GM12878 (cell line): ENCODE data around the gene TEX2. TPM values are rescaled to one million over a fixed set of nuclear protein-coding genes. Genes with fewer than 3 reads are reported as not detected.
A peak's percentile ranks its signal among the peaks of the same experiment; 100 is the strongest.

Source experiments
- ATAC-seq: fragments of 200-7000 bp; cut with Tn5 transposase; 3 replicates; pipeline ENCODE4 v1.9.1; 2020; ENCODE audit warnings: mild to moderate bottlenecking, moderate library complexity
- BruUV-seq: library from RNA; stranded (reverse); fragments of 400-500 nt; replicated peaks from 2 replicates; lab custom pipeline; 2021; lab: Mats Ljungman, UMichigan
- CTCF ChIA-PET: fragments of 300-600 bp; sonication (Branson Sonifier 250); formaldehyde crosslinking; extraction: SDS; loops from one replicate; lab custom pipeline; 2021; ENCODE audit warnings: inconsistent platforms; lab: Yijun Ruan, JAX
- POLR2A ChIA-PET: fragments of 350-600 bp; formaldehyde crosslinking; extraction: SDS; loops from one replicate; lab custom pipeline; 2021; ENCODE audit warnings: inconsistent platforms; lab: Charles Lee
- RAD21 ChIA-PET: fragments of 300-600 bp; sonication (Branson Sonifier 250); formaldehyde crosslinking; loops from one replicate; lab custom pipeline; 2023; ENCODE audit warnings: antibody characterized with exemption; ENCODE audit not compliant: unreplicated experiment; lab: Charles Lee
- SMC1A ChIA-PET: fragments of 300-600 bp; sonication (Branson Sonifier 250); formaldehyde crosslinking; loops from one replicate; lab custom pipeline; 2023; ENCODE audit not compliant: unreplicated experiment, uncharacterized antibody; lab: Charles Lee
- DNase-seq: peaks from one replicate; pipeline ENCODE4 v3.0.0-alpha.2; 2011; ENCODE audit warnings: low read depth, low spot score
- FAIRE-seq: peaks from 3 replicates; lab custom pipeline; 2011; peaks lifted over from hg19 to GRCh38; lab: Jason Lieb, UNC
- H2AFZ ChIP-seq: 2 replicates; pipeline ENCODE4 v1.6.0; 2011; ENCODE audit warnings: low read depth, low read length, control low read depth; ENCODE audit not compliant: control insufficient read depth
- H3K27ac ChIP-seq: 2 replicates; pipeline ENCODE4 v1.5.1; 2011; ENCODE audit warnings: control low read depth; ENCODE audit not compliant: control insufficient read depth, insufficient read depth
- H3K27me3 ChIP-seq, 2 experiments: replicated peaks in 1 of 2; 2 replicates each; pipeline versions ENCODE4 v1.6.0 to v1.6.1; 2011; ENCODE audit warnings: low read length in 1 of 2; ENCODE audit not compliant: control insufficient read depth in 2 of 2, insufficient read depth in 2 of 2
- H3K36me3 ChIP-seq, 2 experiments: 2 replicates each; pipeline ENCODE4 v1.5.1; 2011; ENCODE audit warnings: low read length in 1 of 2; ENCODE audit not compliant: control insufficient read depth in 2 of 2, insufficient read depth in 2 of 2
- H3K4me1 ChIP-seq: 2 replicates; pipeline ENCODE4 v1.6.1; 2011; ENCODE audit warnings: mild to moderate bottlenecking, low read length, moderate library complexity, mixed read lengths; ENCODE audit not compliant: control insufficient read depth, insufficient read depth
- H3K4me2 ChIP-seq: 2 replicates; pipeline ENCODE4 v1.6.0; 2011; ENCODE audit warnings: control low read depth; ENCODE audit not compliant: control insufficient read depth, insufficient read depth
- H3K4me3 ChIP-seq: fragments of 200-600 bp; sonication (generic); 2 replicates; pipeline ENCODE4 v1.5.1; 2016
- H3K79me2 ChIP-seq: 2 replicates; pipeline ENCODE4 v1.6.0; 2011; ENCODE audit warnings: low read length; ENCODE audit not compliant: control insufficient read depth, insufficient read depth
- H3K9ac ChIP-seq: 2 replicates; pipeline ENCODE4 v1.8.0; 2011; ENCODE audit warnings: low read length, control low read depth, mixed read lengths; ENCODE audit not compliant: control insufficient read depth, insufficient read depth
- H3K9me3 ChIP-seq: replicated peaks from 3 replicates; pipeline ENCODE4 v1.5.1; 2011; ENCODE audit warnings: mild to moderate bottlenecking, low read length; ENCODE audit not compliant: control insufficient read depth, insufficient read depth
- H4K20me1 ChIP-seq: 2 replicates; pipeline ENCODE4 v1.6.0; 2011; ENCODE audit not compliant: control insufficient read depth, insufficient read depth
- BCL3 ChIP-seq: IDR thresholded peaks from 2 replicates; pipeline ENCODE4 v1.6.1; 2011; ENCODE audit warnings: borderline replicate concordance, low read depth, mild to moderate bottlenecking, moderate library complexity, low read length; ENCODE audit not compliant: insufficient read depth, poor library complexity, severe bottlenecking
- CREB1 ChIP-seq: IDR thresholded peaks from 2 replicates; pipeline ENCODE4 v1.6.1; 2012; ENCODE audit warnings: low read depth, mild to moderate bottlenecking, inconsistent platforms
- CTCF ChIP-seq, 3 experiments: IDR thresholded peaks in 2 of 3; conservative IDR thresholded peaks in 1 of 3; 2 replicates each; pipeline ENCODE4 v1.5.1; 2011; ENCODE audit warnings: low read depth in 3 of 3, low read length in 3 of 3, mild to moderate bottlenecking in 3 of 3, control low read depth in 2 of 3, moderate library complexity in 2 of 3, inconsistent platforms in 1 of 3, mixed read lengths in 1 of 3; ENCODE audit not compliant: control insufficient read depth in 2 of 3, insufficient read depth in 1 of 3; ENCODE audit errors: extremely low read depth in 1 of 3
- EED ChIP-seq: sonication (generic); IDR thresholded peaks from 2 replicates; pipeline ENCODE4 v1.6.1; 2016; ENCODE audit warnings: antibody characterized with exemption, low read depth
- GABPA ChIP-seq: IDR thresholded peaks from 2 replicates; pipeline ENCODE4 v1.6.1; 2014; ENCODE audit warnings: antibody characterized with exemption, low read depth, mild to moderate bottlenecking, inconsistent platforms
- IKZF1 ChIP-seq: fragments of 450-650 bp; conservative IDR thresholded peaks from 2 replicates; pipeline ENCODE4 v1.6.1; 2017; ENCODE audit warnings: antibody characterized with exemption, mild to moderate bottlenecking
- IRF5 ChIP-seq: fragments of 450-650 bp; IDR thresholded peaks from 2 replicates; pipeline ENCODE4 v1.6.1; 2017; ENCODE audit warnings: borderline replicate concordance
- KAT2A ChIP-seq: conservative IDR thresholded peaks from 2 replicates; pipeline ENCODE4 v1.6.1; 2011; ENCODE audit warnings: low read depth, low read length; ENCODE audit not compliant: control insufficient read depth
- NFXL1 ChIP-seq: fragments of 450-650 bp; IDR thresholded peaks from 2 replicates; pipeline ENCODE4 v1.6.1; 2017; ENCODE audit warnings: antibody characterized with exemption, mild to moderate bottlenecking, borderline replicate concordance
- NRF1 ChIP-seq: conservative IDR thresholded peaks from 2 replicates; pipeline ENCODE4 v1.6.1; 2011; ENCODE audit warnings: mild to moderate bottlenecking, low read depth, low read length, improper control_type of control experiment
- PBX3 ChIP-seq: IDR thresholded peaks from 2 replicates; pipeline ENCODE4 v1.6.1; 2011; ENCODE audit warnings: mild to moderate bottlenecking, low read depth, low read length, moderate library complexity; ENCODE audit not compliant: insufficient replicate concordance
- RAD21 ChIP-seq: IDR thresholded peaks from 2 replicates; pipeline ENCODE4 v1.6.1; 2011; ENCODE audit warnings: mild to moderate bottlenecking, low read depth, low read length, moderate library complexity; ENCODE audit not compliant: insufficient read depth
- WGBS: methylation state at CpG from one replicate; pipeline ENCODE4 v1.1.6; 2016; ENCODE audit warnings: low lambda C conversion rate; ENCODE audit not compliant: insufficient replicate concordance, insufficient coverage; ENCODE audit errors: missing lambda C conversion rate; 5-methylcytosine and 5-hydroxymethylcytosine counted together
- in situ Hi-C: fragments of 300-500 bp; cut with MboI; formaldehyde crosslinking; loops from 9 replicates; pipeline ENCODE4 v1.14.3; 2018; ENCODE audit warnings: mixed read lengths
- intact Hi-C: fragments of 100-400 bp; cut with micrococcal nuclease; formaldehyde crosslinking; loops from one replicate; pipeline ENCODE4 v1.14.2; 2022; ENCODE audit not compliant: unreplicated experiment
- polyA plus RNA-seq, 11 experiments: library from polyadenylated mRNA; depleted of rRNA in 4 of 11; unstranded in 6 of 11; stranded (reverse) in 5 of 11; fragments of >200 nt; fragmentation: Nextera tagmentation in 4 of 11; fragmentation: Illumina TruSeq in 1 of 11; extraction: Ambion mirVana in 4 of 11; extraction: Trizol in 1 of 11; gene quantifications; 1 replicate in 1 of 11; 2 replicates in 10 of 11; pipeline versions ENCODE4 v1.2.1 to v1.2.3, GENCODE V29; 2011 to 2016; ENCODE audit warnings: inconsistent platforms in 2 of 11, missing spikeins in 2 of 11, low read depth in 1 of 11
- total RNA-seq, 4 experiments: library from RNA; depleted of rRNA in 3 of 4; stranded (reverse); fragments of >200 nt in 3 of 4; fragmentation: Illumina TruSeq in 1 of 4; extraction: Trizol in 1 of 4; gene quantifications; 2 replicates each; pipeline versions ENCODE4 v1.2.1 to v1.2.3, GENCODE V29; 2013 to 2021

The TEX2 gene
- total and polyA plus RNA-seq, 10 of the 15 experiments (the other 5 are each of a cell fraction or from before 2014, with no cell fraction given) = 3.8 to 19.9 (median 15.8) TPM

- TF ChIP-seq CTCF (IDR thresholded peaks at IDR 0.05 in 2 of 3, conservative IDR thresholded peaks at IDR 0.05 in 1 of 3; ENCODE audit: control insufficient read depth in 2 of 3, extremely low read depth in 1 of 3, insufficient read depth in 1 of 3, low read depth in 3 of 3, low read length in 3 of 3) (peak; percentile 70 to 74 (median 74)), NFXL1 (no peak), RAD21 (peak; percentile 97)
- TF ChIP-seq, all 136 proteins: peak for 7
These were observed 19.1 kb upstream of the TEX2 start (continued) for GRCh38 chr17:64281962-64282752.

GRCh38 chr17:64278614-64279013 lies 15.6 kb upstream of the TEX2 start:
- Histone ChIP-seq H3K9ac (no peak overlapping the region), H3K27me3 (no peaks in the 10 kb centered on the region), H4K20me1 (no peaks in the 10 kb centered on the region), H3K36me3 (no peaks in the 10 kb centered on the region), H3K27ac (no peak overlapping the region), H3K4me1 (peaks cover 12% of the 10 kb centered on the region), H3K4me3 (no peak overlapping the region), H3K79me2 (no peaks in the 10 kb centered on the region), H3K4me2 (no peak overlapping the region), H3K9me3 (no peaks in the 10 kb centered on the region), H2AFZ (no peak overlapping the region)
- DNase-seq (no peak), ATAC-seq (no peak), FAIRE-seq (peak; percentile 7)
- BruUV-seq = no TSS peak
- intact Hi-C loops (no loop called here), in situ Hi-C loops (loop anchor here (25.0 kb wide), 1 partner anchor 241 kb away; no protein-coding TSS in a partner anchor)
- 47% methylated on average over 3 of the region's 3 CpGs for WGBS
- ChIA-PET CTCF (interaction anchor here (1.0 to 2.3 kb wide), 2 partner anchors 250 to 259 kb away, joined by 3 to 13 read pairs; no protein-coding TSS in a partner anchor), SMC1A (interaction anchor here (1.1 to 1.4 kb wide), 2 partner anchors 11 to 171 kb away, joined by 3 to 4 read pairs; no protein-coding TSS in a partner anchor), POLR2A (interaction anchor here (0.6 kb wide), 1 partner anchor 79 kb away, joined by 4 read pairs; no protein-coding TSS in a partner anchor), RAD21 (interaction anchor here (0.9 kb wide), 1 partner anchor 141 kb away, joined by 3 read pairs; no protein-coding TSS in a partner anchor)
- TF ChIP-seq PBX3 = peak; percentile 22
- TF ChIP-seq IRF5 = no peak
- TF ChIP-seq GABPA = no peak
- TF ChIP-seq EED = 0 out of 2 replicates have a peak, but pooled peaks have one; percentile 29
- no peak for TF ChIP-seq NRF1
- no peak for TF ChIP-seq CREB1
- no peak for TF ChIP-seq KAT2A
- 0 out of 2 replicates have a peak, but pooled peaks have one; percentile 16 for TF ChIP-seq IKZF1
- peak; percentile 72 for TF ChIP-seq BCL3
